Measurements from ENCODE around the gene SIX1. TPM values are rescaled to one million over a fixed set of nuclear protein-coding genes. Genes with fewer than 3 reads are reported as not detected.

Gene SIX1
- total and polyA plus RNA-seq, 2 of the 13 experiments (the other 11 are each of a cell fraction or from before 2014, with no cell fraction given), result 1.7 to 6.5 TPM

DNA sequence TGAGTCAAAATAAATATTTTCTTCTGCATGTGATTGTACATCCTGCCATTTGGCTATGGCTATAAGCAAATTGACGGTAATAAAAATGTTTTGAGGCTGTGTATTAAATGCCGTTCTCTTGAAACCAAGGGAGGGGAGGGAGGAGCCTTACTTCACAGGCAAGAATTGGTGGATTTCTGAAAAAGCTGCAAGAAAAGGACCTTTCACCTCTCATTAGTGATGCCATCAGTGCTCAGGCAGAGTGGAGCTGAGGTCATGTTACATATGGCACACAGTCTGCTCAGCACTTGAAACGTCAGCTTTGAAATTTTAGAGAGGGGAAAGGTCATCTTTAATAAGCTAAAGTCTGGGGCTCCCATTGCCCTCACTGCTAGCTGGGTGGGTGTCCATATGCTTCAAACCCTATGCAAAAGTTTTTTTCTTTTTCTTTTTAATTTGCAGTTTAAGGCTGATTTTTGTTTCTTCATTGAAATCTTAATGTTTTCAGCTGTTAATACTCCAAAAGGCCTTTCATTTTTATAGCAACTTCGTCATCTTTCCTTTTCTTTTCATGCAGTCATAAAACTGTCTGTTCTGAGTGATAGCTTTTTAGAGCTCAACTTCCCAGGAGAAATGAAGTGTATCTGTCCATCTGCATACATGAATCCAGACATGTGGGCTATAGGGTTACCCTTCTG lies 9.8 kb upstream of the SIX1 start (continued):
- no peak for TF ChIP-seq ZNF274 (CRISPR knock-in tag; IDR thresholded peaks at IDR 0.05)
- TF ChIP-seq ZNF451 (CRISPR knock-in tag; IDR thresholded peaks at IDR 0.05), result no peak
- TF ChIP-seq MTA3 (CRISPR knock-in tag; IDR thresholded peaks at IDR 0.05), result no peak
- TF ChIP-seq FOSL2 (CRISPR knock-in tag; IDR thresholded peaks at IDR 0.05), result peak; percentile 43
- peak; percentile 23; the same call in 1 of the 2 replicates for TF ChIP-seq MIXL1 (CRISPR knock-in tag; IDR thresholded peaks at IDR 0.05)
- peak; percentile 65; the same call in 1 of the 2 replicates for TF ChIP-seq RARA (CRISPR knock-in tag; IDR thresholded peaks at IDR 0.05)
- TF ChIP-seq RXRA (CRISPR knock-in tag; IDR thresholded peaks at IDR 0.05), result peak; percentile 34; the same call in 1 of the 2 replicates
- 0 out of 2 replicates have a peak, but pooled peaks have one; percentile 12 for TF ChIP-seq SOX5 (CRISPR knock-in tag; IDR thresholded peaks at IDR 0.05; ENCODE audit: borderline replicate concordance)
- TF ChIP-seq SIX4 (CRISPR knock-in tag; IDR thresholded peaks at IDR 0.05), result peak; percentile 81; the same call in 1 of the 2 replicates
- no peak for TF ChIP-seq HBP1 (CRISPR knock-in tag; IDR thresholded peaks at IDR 0.05; ENCODE audit: low read depth)
- no peak for TF ChIP-seq MATR3 (CRISPR knock-in tag; IDR thresholded peaks at IDR 0.05)
- peak; percentile 82 for TF ChIP-seq PPARG (CRISPR knock-in tag; conservative IDR thresholded peaks at IDR 0.05)
- TF ChIP-seq, protein P1, sequence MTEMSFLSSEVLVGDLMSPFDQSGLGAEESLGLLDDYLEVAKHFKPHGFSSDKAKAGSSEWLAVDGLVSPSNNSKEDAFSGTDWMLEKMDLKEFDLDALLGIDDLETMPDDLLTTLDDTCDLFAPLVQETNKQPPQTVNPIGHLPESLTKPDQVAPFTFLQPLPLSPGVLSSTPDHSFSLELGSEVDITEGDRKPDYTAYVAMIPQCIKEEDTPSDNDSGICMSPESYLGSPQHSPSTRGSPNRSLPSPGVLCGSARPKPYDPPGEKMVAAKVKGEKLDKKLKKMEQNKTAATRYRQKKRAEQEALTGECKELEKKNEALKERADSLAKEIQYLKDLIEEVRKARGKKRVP (CRISPR knock-in tag; IDR thresholded peaks at IDR 0.05), result 0 out of 4 replicates have a peak, but pooled peaks of 1 of the 2 experiments have one; percentile 27
- TF ChIP-seq GZF1 (CRISPR knock-in tag; IDR thresholded peaks at IDR 0.05), result no peak
- TF ChIP-seq ZFP82 (CRISPR knock-in tag; IDR thresholded peaks at IDR 0.05; ENCODE audit: borderline replicate concordance), result 0 out of 2 replicates have a peak, but pooled peaks have one; percentile 27
- TF ChIP-seq RFX5 (IDR thresholded peaks at IDR 0.05; ENCODE audit: low read depth, low read length), result no peak
- 0 out of 2 replicates have a peak, but pooled peaks have one; percentile 18 for TF ChIP-seq HDAC2 (CRISPR knock-in tag; IDR thresholded peaks at IDR 0.05)
- TF ChIP-seq MED13 (CRISPR knock-in tag; IDR thresholded peaks at IDR 0.05), result no peak
- no peak for TF ChIP-seq DR1 (CRISPR knock-in tag; IDR thresholded peaks at IDR 0.05)
- no peak for TF ChIP-seq MEF2D (CRISPR knock-in tag; IDR thresholded peaks at IDR 0.05)
- peak; percentile 80 for TF ChIP-seq NR2C2 (CRISPR knock-in tag; IDR thresholded peaks at IDR 0.05; ENCODE audit: borderline replicate concordance)
